Stomach (tissue), 9 donors: ENCODE results near the gene PCDHGA1. TPM values are rescaled to one million over a fixed set of nuclear protein-coding genes. Genes with fewer than 3 reads are reported as not detected.

ENCODE experiments used
- DNase-seq, 2 donors: peaks; one replicate each; pipeline versions ENCODE4 v3.0.0 to v3.0.0-alpha.2; 2013 to 2019
- H3K27ac ChIP-seq, 5 donors: fragments of 200-600 bp in 4 of 5; sonication (generic) in 4 of 5; one replicate each; pipeline ENCODE4 v1.5.1; 2013 to 2019; ENCODE audit warnings: mild to moderate bottlenecking in 1 of 5, moderate library complexity in 1 of 5
- H3K27me3 ChIP-seq, 3 donors: fragments of 200-600 bp; sonication (generic); one replicate each; pipeline ENCODE4 v1.5.1; 2017 to 2019; ENCODE audit warnings: mixed run types in 1 of 3
- H3K36me3 ChIP-seq, 4 donors: fragments of 200-600 bp; sonication (generic); 1 replicate in 3 of 4; 2 replicates in 1 of 4; pipeline ENCODE4 v1.5.1; 2016 to 2019
- H3K4me1 ChIP-seq, 4 donors: fragments of 200-600 bp; sonication (generic); one replicate each; pipeline ENCODE4 v1.5.1; 2016 to 2019
- H3K4me3 ChIP-seq, 4 donors: fragments of 200-600 bp; sonication (generic) in 3 of 4; one replicate each; pipeline ENCODE4 v1.5.1; 2016 to 2019; ENCODE audit warnings: mild to moderate bottlenecking in 1 of 4
- H3K9me3 ChIP-seq, 4 donors: fragments of 200-600 bp; sonication (generic); one replicate each; pipeline ENCODE4 v1.5.1; 2016 to 2019
- CTCF ChIP-seq, 7 experiments: fragments of 450-650 bp in 4 of 7; fragments of 200-600 bp in 3 of 7; sonication (generic) in 3 of 7; IDR thresholded peaks; one replicate each; pipeline ENCODE4 v1.5.1; 2016 to 2019; ENCODE audit warnings: antibody characterized with exemption in 7 of 7, control low read depth in 2 of 7, mild to moderate bottlenecking in 1 of 7
- EP300 ChIP-seq: sonication (generic); formaldehyde crosslinking; IDR thresholded peaks from one replicate; pipeline ENCODE4 v1.6.1; 2017; ENCODE audit warnings: antibody characterized with exemption
- POLR2A ChIP-seq, 4 donors: fragments of 450-650 bp; IDR thresholded peaks; one replicate each; pipeline ENCODE4 v1.6.1; 2016; ENCODE audit warnings: antibody characterized with exemption in 4 of 4, control low read depth in 2 of 4, mild to moderate bottlenecking in 1 of 4, moderate library complexity in 1 of 4
- POLR2AphosphoS5 ChIP-seq, 3 donors: sonication (generic); formaldehyde crosslinking; IDR thresholded peaks; one replicate each; pipeline ENCODE4 v1.6.1; 2016; ENCODE audit warnings: antibody characterized with exemption in 3 of 3
- WGBS, 5 donors: extraction: QIAGEN DNeasy Blood & Tissue Kit in 3 of 5; methylation state at CpG; one replicate each; pipeline versions ENCODE4 v1.1.5 to v1.1.7; 2013 to 2018; 5-methylcytosine and 5-hydroxymethylcytosine counted together
- intact Hi-C: fragments of 100-400 bp; cut with DNase I; formaldehyde crosslinking; loops from one replicate; pipeline ENCODE4 v1.15.1; 2023; ENCODE audit warnings: low total_unique reads
- polyA plus RNA-seq, 3 donors: library from polyadenylated mRNA; stranded (reverse); fragments of 200-250 nt; gene quantifications; one replicate each; pipeline ENCODE4 v1.2.3, GENCODE V29; 2013
- total RNA-seq, 5 donors: library from RNA; depleted of rRNA; stranded (reverse); fragments of >200 nt; gene quantifications; one replicate each; pipeline versions ENCODE4 v1.1.0 to v1.2.3, GENCODE V29; 2014 to 2016
- donor health status: healthy with polysubstance abuse.
- donor health status: Bipolar disorder and iron deficiency.
- donor health status: healthy.

Gene PCDHGA1
- total and polyA plus RNA-seq, 8 donors: 0.13 to 0.18 TPM; not detected in 6

- H3K4me3 ChIP-seq: no peak overlapping the region
- intact Hi-C loops: no loop called here
- H3K36me3 ChIP-seq: peaks cover 0 to 43% (median 0%) of the 10 kb centered on the region in 4 donors
- no peak overlapping the region for H3K27ac ChIP-seq
- peaks cover 18 to 43% (median 26%) of the 10 kb centered on the region in 4 donors for H3K4me1 ChIP-seq
- H3K9me3 ChIP-seq: peaks cover 0 to 11% (median 0%) of the 10 kb centered on the region in 4 donors
- 81 to 94% (median 90%) methylated on average over 8 to 9 of the region's 9 CpGs for WGBS, 5 donors
- peaks cover 0 to 78% (median 27%) of the 10 kb centered on the region in 3 donors for H3K27me3 ChIP-seq
- no peak for DNase-seq
- no peak for TF ChIP-seq POLR2A (IDR thresholded peaks at IDR 0.05)
- no peak for TF ChIP-seq CTCF (IDR thresholded peaks at IDR 0.05)
Observed at GRCh38 chr5:141486091-141486490, 155.8 kb downstream of the PCDHGA1 start.

GRCh38 chr5:141487131-141487530 lies 156.8 kb downstream of the PCDHGA1 start:
- H3K4me1 ChIP-seq: peaks cover 22 to 48% (median 33%) of the 10 kb centered on the region in 4 donors
- H3K27ac ChIP-seq: no peak overlapping the region
- peaks cover 0 to 88% (median 38%) of the 10 kb centered on the region in 3 donors for H3K27me3 ChIP-seq
- TF ChIP-seq POLR2AphosphoS5 (IDR thresholded peaks at IDR 0.05) (no peak), EP300 (no peak), POLR2A (IDR thresholded peaks at IDR 0.05) (no peak), CTCF (IDR thresholded peaks at IDR 0.05) (no peak)
- no peak overlapping the region for H3K4me3 ChIP-seq
- peaks cover 0 to 19% (median 0%) of the 10 kb centered on the region in 4 donors for H3K9me3 ChIP-seq
- intact Hi-C loops: no loop called here
- peaks cover 0 to 50% (median 0%) of the 10 kb centered on the region in 4 donors for H3K36me3 ChIP-seq
- no peak for DNase-seq
- WGBS, 5 donors: 69 to 83% (median 81%) methylated on average over 6 to 7 of the region's 7 CpGs

- Histone ChIP-seq H3K9me3 (peaks cover 0 to 22% (median 0%) of the 10 kb centered on the region in 4 donors), H3K27ac (peak within 1 kb of the TSS in 1 of 5 donors; percentile 36), H3K4me3 (no peak within 1 kb of the TSS), H3K4me1 (peaks cover 23 to 60% (median 41%) of the 10 kb centered on the region in 4 donors), H3K36me3 (peaks cover 0 to 50% (median 0%) of the 10 kb centered on the region in 4 donors), H3K27me3 (peaks cover 0 to 91% (median 44%) of the 10 kb centered on the region in 3 donors)
- no peak for DNase-seq
- intact Hi-C loops: no loop called here
- 57 to 65% (median 63%) methylated on average over 14 of the region's 14 CpGs for WGBS, 5 donors
- TF ChIP-seq POLR2A (IDR thresholded peaks at IDR 0.05) (no peak), EP300 (no peak), CTCF (IDR thresholded peaks at IDR 0.05) (no peak), POLR2AphosphoS5 (IDR thresholded peaks at IDR 0.05) (no peak)
Observed at GRCh38 chr5:141488591-141489561, 158.6 kb downstream of the PCDHGA1 start, which contains the start of gene PCDHGC5. TSS of gene PCDHGC5 (plus strand) at chr5:141489081. CDS start at chr5:141489241, 160 bp downstream.

GRCh38 chr5:141489841-141490240 lies 159.5 kb downstream of the PCDHGA1 start:
- Histone ChIP-seq H3K9me3 (peaks cover 0 to 22% (median 0%) of the 10 kb centered on the region in 4 donors), H3K4me3 (no peak overlapping the region), H3K27ac (peak overlapping the region in 1 of 5 donors; percentile 36), H3K4me1 (peaks cover 21 to 60% (median 36%) of the 10 kb centered on the region in 4 donors), H3K36me3 (peaks cover 0 to 50% (median 0%) of the 10 kb centered on the region in 4 donors), H3K27me3 (peaks cover 0 to 91% (median 40%) of the 10 kb centered on the region in 3 donors)
- TF ChIP-seq EP300 (no peak), POLR2AphosphoS5 (IDR thresholded peaks at IDR 0.05) (no peak), POLR2A (IDR thresholded peaks at IDR 0.05) (no peak), CTCF (IDR thresholded peaks at IDR 0.05) (no peak)
- intact Hi-C loops: no loop called here
- no peak for DNase-seq
- WGBS, 5 donors: 80 to 85% (median 83%) methylated on average over 8 to 10 of the region's 10 CpGs
